Gastrocnemius medialis (tissue), 4 donors: ENCODE data around the gene MEF2C.

Experiments used
- CTCF ChIP-seq, 5 experiments: fragments of 450-650 bp in 3 of 5; fragments of 200-600 bp in 2 of 5; sonication (generic) in 2 of 5; IDR thresholded peaks in 4 of 5; conservative IDR thresholded peaks in 1 of 5; 1 replicate in 4 of 5; 2 replicates in 1 of 5; pipeline ENCODE4 v1.5.1; 2016 to 2019; ENCODE audit warnings: antibody characterized with exemption in 5 of 5, mild to moderate bottlenecking in 3 of 5, moderate library complexity in 3 of 5
- POLR2A ChIP-seq, 2 donors: fragments of 450-650 bp; IDR thresholded peaks; one replicate each; pipeline ENCODE4 v1.6.1; 2017; ENCODE audit warnings: antibody characterized with exemption in 2 of 2, mild to moderate bottlenecking in 2 of 2, moderate library complexity in 2 of 2

GRCh38 chr5:88831816-88832215, 51.2 kb downstream of the MEF2C start:
- no peak for TF ChIP-seq CTCF (IDR thresholded peaks at IDR 0.05 in 4 of 5, conservative IDR thresholded peaks at IDR 0.05 in 1 of 5)
- no peak for TF ChIP-seq POLR2A (IDR thresholded peaks at IDR 0.05)
